HL-60 (cell line): ENCODE data around the gene IMMP2L.

ENCODE experiments used
- CTCF ChIP-seq: IDR thresholded peaks from one replicate; pipeline ENCODE4 v1.5.1; 2011; ENCODE audit warnings: low read length, control low read depth, inconsistent platforms; ENCODE audit not compliant: insufficient read depth
- GABPA ChIP-seq: IDR thresholded peaks from 2 replicates; pipeline ENCODE4 v1.6.1; 2012; ENCODE audit warnings: low read depth
- POLR2AphosphoS5 ChIP-seq: IDR thresholded peaks from 2 replicates; pipeline ENCODE4 v1.6.1; 2012; ENCODE audit warnings: low read depth
- REST ChIP-seq: IDR thresholded peaks from 2 replicates; pipeline ENCODE4 v1.6.1; 2012; ENCODE audit warnings: low read depth; ENCODE audit not compliant: insufficient replicate concordance

GRCh38 chr7:110974441-110974840 lies 587.9 kb downstream of the IMMP2L start:
- TF ChIP-seq REST (no peak), CTCF (no peak), POLR2AphosphoS5 (no peak), GABPA (no peak)
